ENCODE measurements around the gene TMEM35B. TPM values are rescaled to one million over a fixed set of nuclear protein-coding genes. Genes with fewer than 3 reads are reported as not detected.
A peak's percentile ranks its signal among the peaks of the same experiment; 100 is the strongest.

Gene TMEM35B
- total RNA-seq, 1 experiment from 2014 or later, result 8.7 TPM

- TF ChIP-seq FOXP1 (CRISPR knock-in tag; IDR thresholded peaks at IDR 0.05; ENCODE audit: borderline replicate concordance) (peak; percentile 55; the same call in 1 of the 2 replicates), JUN (CRISPR knock-in tag; IDR thresholded peaks at IDR 0.05) (0 out of 2 replicates have a peak, but pooled peaks have one; percentile 75)
Measured at GRCh38 chr1:34984793-34985608, at the start of gene TMEM35B (continued).

GRCh38 chr1:35033346-35033745 lies 48.2 kb upstream of the TMEM35B start:
- ChIA-PET CTCF (no interaction called here), POLR2A (no interaction called here)
- Mint-ChIP-seq H3K36me3 (peaks cover 21% of the 10 kb centered on the region), H3K4me3 (no peak overlapping the region), H3K9me3 (peaks cover 20% of the 10 kb centered on the region), H3K27ac (no peak overlapping the region), H3K27me3 (ENCODE audit: low read depth) (peaks cover 3% of the 10 kb centered on the region; the same call in 1 of the 2 replicates), H3K4me1 (peaks cover 5% of the 10 kb centered on the region)
- TF ChIP-seq FOXP4 (CRISPR knock-in tag; IDR thresholded peaks at IDR 0.05) (no peak), ZNF232 (CRISPR knock-in tag; IDR thresholded peaks at IDR 0.05) (no peak), ERG (CRISPR knock-in tag; IDR thresholded peaks at IDR 0.05) (no peak), ZNF281 (CRISPR knock-in tag; IDR thresholded peaks at IDR 0.05) (no peak), JAZF1 (CRISPR knock-in tag; IDR thresholded peaks at IDR 0.05) (no peak), PRRX2 (CRISPR knock-in tag; IDR thresholded peaks at IDR 0.05) (no peak), PREB (CRISPR knock-in tag; IDR thresholded peaks at IDR 0.05; ENCODE audit: borderline replicate concordance) (no peak), PRDM15 (CRISPR knock-in tag; IDR thresholded peaks at IDR 0.05) (no peak), ZBTB21 (CRISPR knock-in tag; IDR thresholded peaks at IDR 0.05; ENCODE audit: borderline replicate concordance) (no peak), FOXK1 (CRISPR knock-in tag; IDR thresholded peaks at IDR 0.05) (no peak), E2F1 (CRISPR knock-in tag; IDR thresholded peaks at IDR 0.05) (no peak)
- DNase-seq (ENCODE audit: low spot score), result no peak
- ATAC-seq, result no peak
